ENCODE measurements around the gene SIPA1L2.
"Not testable (repeated sequence)": the region's sequence is repeated elsewhere in the genome, so short reads cannot be mapped to it uniquely, and the experiment has no call there.

The SIPA1L2 gene

DNA sequence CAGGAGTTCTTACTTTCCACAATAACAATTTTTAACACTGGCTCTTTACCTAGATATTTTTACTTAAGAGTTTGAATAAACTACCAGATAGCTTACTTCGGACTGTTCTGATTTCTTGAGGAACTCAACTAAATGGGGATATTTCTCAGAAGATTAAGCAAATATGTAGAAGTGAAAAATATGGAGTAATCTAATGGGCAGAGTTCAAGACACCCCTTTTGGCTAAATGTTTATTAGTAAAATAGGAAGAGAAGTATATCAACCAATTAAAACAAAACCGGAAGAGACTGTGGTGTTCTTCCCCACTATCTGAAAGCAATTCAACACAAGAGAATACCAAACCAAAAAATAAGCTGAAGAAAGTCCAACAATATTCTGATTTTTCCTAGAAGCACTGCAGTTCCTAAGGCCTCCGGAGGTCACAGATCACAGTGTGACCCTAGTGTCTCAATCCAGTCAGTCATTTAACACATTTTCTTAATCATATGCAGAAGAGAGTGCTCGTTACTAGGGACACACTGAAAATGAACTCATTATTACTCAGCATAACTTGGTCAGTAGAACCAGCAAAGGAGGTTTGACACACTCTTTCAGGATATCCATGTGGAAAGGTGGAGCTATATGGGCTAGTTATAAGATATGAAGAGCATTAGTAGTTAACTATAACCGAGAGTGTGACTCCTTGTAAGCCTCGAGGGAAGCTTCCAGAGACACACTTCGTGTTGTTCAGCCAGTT lies 5.2 kb downstream of the SIPA1L2 start:
- FAIRE-seq (no peak), DNase-seq (ENCODE audit: insufficient read length) (no peak)
- TF ChIP-seq POLR2A (IDR thresholded peaks at IDR 0.05; ENCODE audit: low read depth, low read length) (no peak), TAF1 (IDR thresholded peaks at IDR 0.05; ENCODE audit: borderline replicate concordance, low read depth, low read length) (no peak), POLR2AphosphoS5 (IDR thresholded peaks at IDR 0.05; ENCODE audit: low read depth, low read length) (no peak)

DNA sequence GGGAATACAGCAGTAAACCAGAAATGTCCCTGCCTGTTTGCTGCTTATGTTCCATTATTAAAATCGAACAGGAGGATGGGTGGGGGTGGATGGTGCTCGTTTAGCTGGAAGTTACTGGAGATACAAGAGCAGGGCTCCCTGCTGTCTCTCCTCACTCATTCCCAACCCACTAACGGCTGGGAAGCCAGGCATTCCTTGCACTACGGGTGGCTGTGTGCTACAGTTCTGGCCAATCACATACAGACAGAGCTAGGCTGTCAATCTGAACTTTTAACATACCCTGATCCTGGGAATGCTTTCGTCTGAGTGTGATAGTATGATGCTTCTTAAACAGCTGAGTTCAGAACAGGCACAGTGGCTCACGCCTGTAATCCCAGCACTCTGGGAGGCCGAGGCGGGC lies 7.0 kb downstream of the SIPA1L2 start:
- no peak for DNase-seq (ENCODE audit: insufficient read length)
- no peak for FAIRE-seq
- TF ChIP-seq POLR2A (IDR thresholded peaks at IDR 0.05; ENCODE audit: low read depth, low read length) (no peak), POLR2AphosphoS5 (IDR thresholded peaks at IDR 0.05; ENCODE audit: low read depth, low read length) (no peak), TAF1 (IDR thresholded peaks at IDR 0.05; ENCODE audit: borderline replicate concordance, low read depth, low read length) (no peak)

GRCh38 chr1:232622378-232622777 lies 7.6 kb downstream of the SIPA1L2 start:
- FAIRE-seq (no peak), DNase-seq (ENCODE audit: insufficient read length) (no peak)
- TF ChIP-seq POLR2AphosphoS5 (IDR thresholded peaks at IDR 0.05; ENCODE audit: low read depth, low read length) (no peak), TAF1 (IDR thresholded peaks at IDR 0.05; ENCODE audit: borderline replicate concordance, low read depth, low read length) (no peak), POLR2A (IDR thresholded peaks at IDR 0.05; ENCODE audit: low read depth, low read length) (no peak)

DNA sequence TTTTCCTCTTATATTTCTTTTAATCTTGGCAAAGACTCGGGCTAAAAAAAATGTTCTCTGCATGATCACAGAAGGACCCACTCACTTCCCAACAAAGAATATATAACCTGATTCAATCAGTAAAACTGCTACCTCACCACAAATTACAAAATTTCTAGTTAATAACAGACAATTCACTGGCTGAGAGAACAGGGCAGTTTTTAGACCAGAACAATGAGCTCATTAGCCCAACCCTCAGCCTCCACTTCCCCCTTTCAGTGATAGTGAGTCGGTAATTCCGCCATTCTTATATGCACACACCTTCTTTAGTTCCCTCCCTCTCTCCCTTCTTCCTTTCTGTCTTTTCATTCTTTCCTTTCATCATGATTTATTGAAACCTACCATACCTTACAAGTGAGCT lies 8.9 kb downstream of the SIPA1L2 start:
- TF ChIP-seq POLR2A (IDR thresholded peaks at IDR 0.05; ENCODE audit: low read depth, low read length) = no peak
- no peak for TF ChIP-seq TAF1 (IDR thresholded peaks at IDR 0.05; ENCODE audit: borderline replicate concordance, low read depth, low read length)
- no peak for TF ChIP-seq POLR2AphosphoS5 (IDR thresholded peaks at IDR 0.05; ENCODE audit: low read depth, low read length)
- DNase-seq (ENCODE audit: insufficient read length) = no peak
- no peak for FAIRE-seq

- DNase-seq (ENCODE audit: insufficient read length) (no peak), FAIRE-seq (no peak)
- no peak for TF ChIP-seq POLR2AphosphoS5 (IDR thresholded peaks at IDR 0.05; ENCODE audit: low read depth, low read length)
- no peak for TF ChIP-seq TAF1 (IDR thresholded peaks at IDR 0.05; ENCODE audit: borderline replicate concordance, low read depth, low read length)
- no peak for TF ChIP-seq POLR2A (IDR thresholded peaks at IDR 0.05; ENCODE audit: low read depth, low read length)
Observed at GRCh38 chr1:232620356-232620969, 9.5 kb downstream of the SIPA1L2 start.

GRCh38 chr1:232617237-232617636 lies 12.7 kb downstream of the SIPA1L2 start:
- TF ChIP-seq POLR2AphosphoS5 (IDR thresholded peaks at IDR 0.05; ENCODE audit: low read depth, low read length) (no peak), POLR2A (IDR thresholded peaks at IDR 0.05; ENCODE audit: low read depth, low read length) (no peak), TAF1 (IDR thresholded peaks at IDR 0.05; ENCODE audit: borderline replicate concordance, low read depth, low read length) (no peak)
- DNase-seq (ENCODE audit: insufficient read length) = no peak
- no peak for FAIRE-seq

DNA sequence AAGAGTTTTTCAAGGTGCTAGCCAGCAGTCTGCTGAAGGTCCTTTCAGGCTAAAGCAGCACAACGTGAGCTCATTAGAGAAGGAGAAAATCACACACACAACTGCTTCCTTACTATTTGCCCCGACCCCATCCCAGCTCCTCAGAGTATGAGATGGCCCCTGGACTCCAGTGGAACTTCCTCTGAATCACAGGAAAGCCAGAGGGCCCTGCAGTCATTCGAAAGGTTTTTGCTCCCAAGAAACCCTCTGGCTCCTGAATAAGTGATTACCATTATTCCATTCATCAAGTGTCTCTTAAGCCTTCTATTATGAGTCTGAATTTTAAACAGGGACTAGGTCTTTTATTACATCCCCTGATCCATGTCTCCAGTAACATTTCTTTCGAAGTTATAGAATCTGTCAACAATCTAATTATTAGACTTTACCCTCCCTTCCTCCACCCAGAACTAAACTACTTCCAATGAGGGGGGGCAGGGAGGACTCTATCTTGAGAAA lies 14.6 kb downstream of the SIPA1L2 start:
- no peak for TF ChIP-seq POLR2AphosphoS5 (IDR thresholded peaks at IDR 0.05; ENCODE audit: low read depth, low read length)
- TF ChIP-seq TAF1 (IDR thresholded peaks at IDR 0.05; ENCODE audit: borderline replicate concordance, low read depth, low read length) = no peak
- no peak for FAIRE-seq

DNA sequence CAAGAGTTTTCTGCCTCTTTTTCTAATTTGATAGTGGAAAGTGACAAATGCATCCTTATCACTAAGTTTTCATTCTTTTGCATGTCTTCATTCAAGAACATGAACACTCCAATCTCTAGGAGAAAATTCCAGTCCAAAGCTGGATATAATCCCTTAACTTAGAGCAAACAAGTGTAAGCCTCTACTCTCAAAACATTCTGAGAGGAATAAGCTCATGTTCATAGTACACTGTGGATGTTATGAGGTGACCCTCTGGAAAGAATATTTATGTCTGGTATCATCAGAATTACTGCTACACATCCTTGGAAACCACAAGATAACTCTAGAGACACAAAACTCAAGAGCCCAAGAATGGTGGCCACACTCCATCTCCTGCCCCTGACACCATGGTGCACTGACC lies 15.1 kb downstream of the SIPA1L2 start:
- TF ChIP-seq TAF1 (IDR thresholded peaks at IDR 0.05; ENCODE audit: borderline replicate concordance, low read depth, low read length) (no peak), POLR2A (IDR thresholded peaks at IDR 0.05; ENCODE audit: low read depth, low read length) (no peak), POLR2AphosphoS5 (IDR thresholded peaks at IDR 0.05; ENCODE audit: low read depth, low read length) (no peak)
- DNase-seq (ENCODE audit: insufficient read length) (no peak), FAIRE-seq (no peak)

More for the DNA sequence above, 14.6 kb downstream of the SIPA1L2 start:
- no peak for DNase-seq (ENCODE audit: insufficient read length)

GRCh38 chr1:232613752-232614381 lies 16.1 kb downstream of the SIPA1L2 start:
- DNase-seq (ENCODE audit: insufficient read length) (no peak), FAIRE-seq (no peak)
- no peak for TF ChIP-seq POLR2AphosphoS5 (IDR thresholded peaks at IDR 0.05; ENCODE audit: low read depth, low read length)
- TF ChIP-seq TAF1 (IDR thresholded peaks at IDR 0.05; ENCODE audit: borderline replicate concordance, low read depth, low read length) = no peak
- no peak for TF ChIP-seq POLR2A (IDR thresholded peaks at IDR 0.05; ENCODE audit: low read depth, low read length)

DNA sequence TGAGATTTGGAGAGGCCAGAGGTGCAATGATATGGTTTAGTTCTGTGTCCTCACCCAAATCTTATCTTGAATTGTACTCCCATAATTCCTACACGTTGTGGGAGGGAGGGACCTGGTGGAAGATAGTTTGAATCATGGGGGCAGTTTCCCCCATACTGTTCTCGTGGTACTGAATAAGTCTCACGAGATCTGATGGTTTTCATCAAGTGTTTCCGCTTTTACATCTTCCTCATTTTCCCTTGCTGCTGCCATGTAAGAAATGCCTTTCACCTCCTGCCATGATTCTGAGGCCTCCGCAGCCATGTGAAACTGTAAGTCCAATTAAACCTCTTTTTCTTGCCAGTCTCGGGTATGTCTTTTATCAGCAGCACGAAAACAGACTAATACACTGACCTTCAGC lies 17.1 kb downstream of the SIPA1L2 start:
- not testable (repeated sequence) for FAIRE-seq; DNase-seq (ENCODE audit: insufficient read length)

DNA sequence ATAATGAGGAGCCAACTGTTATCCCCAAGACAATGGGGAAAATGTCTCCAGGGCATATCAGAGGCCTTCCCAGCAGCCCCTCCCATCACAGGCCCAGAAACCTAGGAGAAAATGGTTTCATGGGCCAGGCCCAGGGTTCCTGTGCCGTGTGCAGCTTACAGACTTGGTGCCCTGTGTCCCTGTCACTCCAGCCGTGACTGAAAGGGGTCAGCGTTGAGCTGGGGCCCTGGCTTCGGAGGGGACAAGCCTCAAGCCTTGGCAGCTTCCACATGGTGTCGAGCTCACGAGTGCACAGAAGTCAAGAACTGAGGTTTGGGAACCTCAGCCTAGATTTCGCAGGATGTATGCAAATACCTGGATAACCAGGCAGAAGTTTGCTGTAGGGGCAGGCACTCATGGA lies 18.1 kb downstream of the SIPA1L2 start:
- FAIRE-seq = no peak
- DNase-seq (ENCODE audit: insufficient read length) = no peak
- no peak for TF ChIP-seq POLR2AphosphoS5 (IDR thresholded peaks at IDR 0.05; ENCODE audit: low read depth, low read length)
- no peak for TF ChIP-seq TAF1 (IDR thresholded peaks at IDR 0.05; ENCODE audit: borderline replicate concordance, low read depth, low read length)
- TF ChIP-seq POLR2A (IDR thresholded peaks at IDR 0.05; ENCODE audit: low read depth, low read length) = no peak

DNA sequence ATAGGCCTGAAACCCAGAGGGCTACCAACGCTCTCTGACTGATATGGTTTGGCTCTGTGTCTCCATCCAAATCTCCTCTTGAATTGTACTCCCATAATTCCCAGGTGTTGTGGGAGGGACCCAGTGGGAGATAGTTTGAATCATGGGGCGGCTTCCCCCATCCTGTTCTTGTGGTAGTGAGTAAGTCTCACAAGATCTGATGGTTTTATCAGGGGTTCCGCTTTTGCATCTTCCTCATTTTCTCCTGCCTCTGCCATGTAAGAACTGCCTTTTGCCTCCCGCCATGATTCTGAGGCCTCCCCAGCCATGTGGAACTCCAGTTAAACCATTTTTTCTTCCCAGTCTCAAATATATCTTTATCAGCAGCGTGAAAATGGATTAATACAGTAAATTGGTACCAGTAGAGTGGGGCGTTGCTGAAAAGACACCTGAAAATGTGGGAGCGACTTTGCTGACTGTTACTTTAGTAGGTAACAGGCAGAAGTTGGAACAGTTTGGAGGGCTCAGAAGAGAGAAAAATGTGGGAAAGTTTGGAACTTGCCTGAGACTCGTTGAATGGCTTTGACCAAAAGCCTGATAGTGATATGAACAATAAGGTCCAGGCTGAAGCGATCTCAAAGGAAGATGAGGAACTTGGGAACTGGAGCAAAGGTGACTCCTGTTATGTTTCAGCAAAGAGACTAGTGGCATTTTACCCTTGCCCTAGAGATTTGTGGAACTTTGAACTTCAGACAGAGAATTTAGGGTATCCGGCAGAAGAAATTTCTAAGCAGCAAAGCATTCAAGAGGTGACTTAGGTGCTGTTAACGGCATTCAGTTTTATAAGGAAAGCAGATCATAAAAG lies 18.8 kb downstream of the SIPA1L2 start:
- DNase-seq (ENCODE audit: insufficient read length); FAIRE-seq: not testable (repeated sequence)

All from GM12892 (cell line).